HG02763 (cell line): ENCODE data around the gene NUDT3.
"Not testable (repeated sequence)": the region's sequence is repeated elsewhere in the genome, so short reads cannot be mapped to it uniquely, and the experiment has no call there.

Experiments used
- ATAC-seq: cut with Tn5 transposase; IDR thresholded peaks from one replicate; pipeline ENCODE4 v1.9.1; 2021; ENCODE audit warnings: mild to moderate bottlenecking, moderate library complexity; ENCODE audit not compliant: unreplicated experiment

Gene NUDT3

GRCh38 chr6:34269132-34269531, 123.3 kb downstream of the NUDT3 start:
- ATAC-seq = not testable (repeated sequence)

- ATAC-seq = no peak
Measured at GRCh38 chr6:34267746-34268145, 124.7 kb downstream of the NUDT3 start.

GRCh38 chr6:34263484-34263883, 129.0 kb downstream of the NUDT3 start:
- ATAC-seq = not testable (repeated sequence)

GRCh38 chr6:34260576-34261267, 131.7 kb downstream of the NUDT3 start:
- ATAC-seq = no peak

- no peak for ATAC-seq
Measured at GRCh38 chr6:34259529-34260069, 132.9 kb downstream of the NUDT3 start.

- not testable (repeated sequence) for ATAC-seq
Measured at GRCh38 chr6:34252395-34252794, 140.1 kb downstream of the NUDT3 start.

- ATAC-seq = peak; percentile 19
Measured at GRCh38 chr6:34249469-34250261, 142.8 kb downstream of the NUDT3 start.

- peak; percentile 83 for ATAC-seq
Measured at GRCh38 chr6:34248727-34249468, 143.6 kb downstream of the NUDT3 start, which contains the start of gene SMIM29. Gene SMIM29 (minus strand): TSS chr6:34249006. CDS start chr6:34247791, 1,215 bp downstream.

- ATAC-seq = no peak
Measured at GRCh38 chr6:34248198-34248726, 144.2 kb downstream of the NUDT3 start.

GRCh38 chr6:34247481-34248197, 144.8 kb downstream of the NUDT3 start:
- ATAC-seq = no peak

- no peak for ATAC-seq
Measured at GRCh38 chr6:34246563-34247391, 145.7 kb downstream of the NUDT3 start.

GRCh38 chr6:34246249-34246562, 146.3 kb downstream of the NUDT3 start:
- ATAC-seq = no peak

- ATAC-seq = not testable (repeated sequence)
Measured at GRCh38 chr6:34245761-34246140, 146.7 kb downstream of the NUDT3 start.

- not testable (repeated sequence) for ATAC-seq
Measured at GRCh38 chr6:34245032-34245760, 147.3 kb downstream of the NUDT3 start.

GRCh38 chr6:34243901-34244884, 148.3 kb downstream of the NUDT3 start:
- ATAC-seq = no peak

- no peak for ATAC-seq
Measured at GRCh38 chr6:34243131-34243771, 149.2 kb downstream of the NUDT3 start.
